ENCODE measurements around the gene EFHD2.

The EFHD2 gene

DNA sequence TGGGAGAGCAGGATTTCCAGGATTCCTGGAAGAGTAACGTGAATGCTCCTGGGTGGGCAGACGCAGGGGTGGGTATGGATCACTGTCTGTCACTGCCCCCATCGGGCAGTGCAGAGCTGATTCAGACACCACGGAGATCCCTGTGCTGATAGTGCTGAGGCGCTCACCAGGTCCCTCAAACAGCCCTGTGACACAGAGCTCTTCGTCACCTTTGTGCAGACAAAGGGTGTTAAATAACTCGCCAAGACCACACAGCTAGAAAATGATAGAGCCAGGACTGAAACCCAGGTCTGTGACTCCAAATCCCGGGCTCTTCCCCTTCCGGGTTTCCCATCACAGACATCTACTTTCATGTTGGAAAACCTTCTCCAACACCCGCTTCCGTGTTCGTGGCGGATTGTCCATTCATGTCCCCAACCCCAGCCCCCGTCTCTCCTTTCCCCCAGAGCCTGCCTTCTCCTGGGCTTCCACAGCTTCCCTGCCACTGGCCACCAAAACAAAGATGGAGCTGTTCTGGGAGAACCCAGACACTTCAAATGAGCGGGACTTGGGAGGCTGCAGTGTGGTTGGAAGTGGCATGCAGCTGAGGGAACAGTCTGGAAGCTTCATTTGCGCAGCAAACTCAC lies 2.6 kb downstream of the EFHD2 start:
- Histone ChIP-seq H3K79me2 (ENCODE audit: insufficient read depth, low read depth) (no peaks in the 10 kb centered on the region; the same call in 1 of the 2 replicates), H4K20me1 (ENCODE audit: insufficient read depth) (no peaks in the 10 kb centered on the region)

DNA sequence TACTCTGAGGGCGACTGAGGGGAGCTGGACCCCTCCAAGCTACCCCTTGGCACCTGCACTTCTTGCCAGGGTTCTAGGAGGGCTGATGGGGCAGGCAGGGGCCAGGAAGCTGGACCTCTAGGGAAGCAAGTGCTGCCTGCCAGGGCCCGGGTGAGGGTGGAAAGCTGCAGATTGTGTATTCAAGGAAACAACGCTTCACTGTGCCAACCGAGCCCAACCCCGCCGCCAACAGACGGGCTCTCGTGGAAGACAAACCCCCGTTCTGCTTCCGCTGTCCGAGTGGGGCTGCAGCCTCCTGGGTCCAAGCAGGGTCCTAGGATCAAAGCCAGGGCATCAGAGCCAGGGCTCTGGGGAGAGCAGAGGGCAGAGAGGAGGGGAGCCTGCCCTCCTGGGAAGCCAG lies 3.2 kb downstream of the EFHD2 start:
- no peak overlapping the region for H3K4me3 ChIP-seq (IDR thresholded peaks at IDR 0.05; ENCODE audit: insufficient read depth, low read depth, low read length)
- H3K9ac ChIP-seq, result no peak overlapping the region
- peaks cover 5% of the 10 kb centered on the region; the same call in 1 of the 2 replicates for H3K27me3 ChIP-seq (ENCODE audit: insufficient read depth, low read depth)
- no peaks in the 10 kb centered on the region; the same call in 1 of the 2 replicates for H3K79me2 ChIP-seq (ENCODE audit: insufficient read depth, low read depth)
- H2AFZ ChIP-seq (ENCODE audit: low read depth), result no peak overlapping the region
- no peaks in the 10 kb centered on the region for H4K20me1 ChIP-seq (ENCODE audit: insufficient read depth)
- H3K27ac ChIP-seq, result no peak overlapping the region
- TF ChIP-seq CTCF (conservative IDR thresholded peaks at IDR 0.05; ENCODE audit: low read depth, low read length), result no peak
- H3K4me2 ChIP-seq, result no peak overlapping the region
- peaks cover 13% of the 10 kb centered on the region for H3K4me1 ChIP-seq (ENCODE audit: low read depth, poor library complexity, severe bottlenecking)
- H3K36me3 ChIP-seq (ENCODE audit: insufficient read depth), result no peaks in the 10 kb centered on the region

More for the DNA sequence above, 2.6 kb downstream of the EFHD2 start:
- Histone ChIP-seq H3K27ac (no peak overlapping the region), H3K4me3 (IDR thresholded peaks at IDR 0.05; ENCODE audit: insufficient read depth, low read depth, low read length) (no peak overlapping the region), H2AFZ (ENCODE audit: low read depth) (no peak overlapping the region), H3K36me3 (ENCODE audit: insufficient read depth) (no peaks in the 10 kb centered on the region), H3K4me2 (no peak overlapping the region), H3K9ac (no peak overlapping the region), H3K4me1 (ENCODE audit: low read depth, poor library complexity, severe bottlenecking) (peaks cover 10% of the 10 kb centered on the region), H3K27me3 (ENCODE audit: insufficient read depth, low read depth) (peaks cover 9% of the 10 kb centered on the region; the same call in 1 of the 2 replicates)
- no peak for TF ChIP-seq CTCF (conservative IDR thresholded peaks at IDR 0.05; ENCODE audit: low read depth, low read length)

GRCh38 chr1:15413563-15414444 lies 4.1 kb downstream of the EFHD2 start:
- Histone ChIP-seq H3K36me3 (ENCODE audit: insufficient read depth) (no peaks in the 10 kb centered on the region), H3K79me2 (ENCODE audit: insufficient read depth, low read depth) (no peaks in the 10 kb centered on the region; the same call in 1 of the 2 replicates), H3K4me2 (no peak overlapping the region), H3K4me3 (IDR thresholded peaks at IDR 0.05; ENCODE audit: insufficient read depth, low read depth, low read length) (no peak overlapping the region), H3K9ac (no peak overlapping the region), H3K27ac (no peak overlapping the region), H2AFZ (ENCODE audit: low read depth) (no peak overlapping the region), H3K4me1 (ENCODE audit: low read depth, poor library complexity, severe bottlenecking) (peaks cover 13% of the 10 kb centered on the region), H3K27me3 (ENCODE audit: insufficient read depth, low read depth) (peaks cover 2% of the 10 kb centered on the region; the same call in 1 of the 2 replicates), H4K20me1 (ENCODE audit: insufficient read depth) (no peaks in the 10 kb centered on the region)
- no peak for TF ChIP-seq CTCF (conservative IDR thresholded peaks at IDR 0.05; ENCODE audit: low read depth, low read length)

GRCh38 chr1:15414445-15414983 lies 4.8 kb downstream of the EFHD2 start:
- H3K4me1 ChIP-seq (ENCODE audit: low read depth, poor library complexity, severe bottlenecking), result peaks cover 8% of the 10 kb centered on the region
- H3K27me3 ChIP-seq (ENCODE audit: insufficient read depth, low read depth), result no peaks in the 10 kb centered on the region
- no peak overlapping the region for H3K27ac ChIP-seq
- no peaks in the 10 kb centered on the region for H3K36me3 ChIP-seq (ENCODE audit: insufficient read depth)
- no peak for TF ChIP-seq CTCF (conservative IDR thresholded peaks at IDR 0.05; ENCODE audit: low read depth, low read length)
- no peak overlapping the region for H3K4me3 ChIP-seq (IDR thresholded peaks at IDR 0.05; ENCODE audit: insufficient read depth, low read depth, low read length)
- H3K4me2 ChIP-seq, result no peak overlapping the region
- H4K20me1 ChIP-seq (ENCODE audit: insufficient read depth), result no peaks in the 10 kb centered on the region
- no peak overlapping the region for H3K9ac ChIP-seq
- H2AFZ ChIP-seq (ENCODE audit: low read depth), result no peak overlapping the region
- H3K79me2 ChIP-seq (ENCODE audit: insufficient read depth, low read depth), result no peaks in the 10 kb centered on the region; the same call in 1 of the 2 replicates

All from KMS-11 (cell line).